HL-60/S4 (cell line): Measurements from ENCODE around the gene SLC25A39.

Experiments used
- in situ Hi-C: fragments of 300-500 bp; cut with MboI; formaldehyde crosslinking; loops from 2 replicates; pipeline ENCODE4 v1.14.3; 2022; ENCODE audit warnings: low sequenced_read_pairs

The SLC25A39 gene

DNA sequence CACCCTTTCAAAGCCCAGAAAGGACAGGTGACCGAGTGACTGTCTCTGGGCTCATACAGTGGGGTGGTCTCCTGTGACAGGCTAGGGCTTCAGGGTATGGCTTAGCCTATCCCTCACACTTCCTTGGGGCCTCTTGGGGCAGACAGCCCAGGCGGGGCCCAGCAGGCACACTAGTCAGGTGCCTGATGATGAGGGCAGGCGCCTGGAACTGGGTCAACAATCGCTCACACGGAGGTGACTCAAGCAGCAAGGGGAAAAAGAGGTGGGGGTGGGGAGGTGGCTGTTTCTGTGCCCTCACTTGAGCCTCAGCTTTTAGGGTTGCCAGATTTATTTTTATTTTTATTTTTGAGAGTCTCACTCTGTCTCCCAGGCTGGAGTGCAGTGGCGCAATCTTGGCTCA, 14.1 kb upstream of the SLC25A39 start:
- in situ Hi-C loops, result loop anchor here (25.0 kb wide), 1 partner anchor 126 kb away; the partner anchor contains the start of gene UBTF

DNA sequence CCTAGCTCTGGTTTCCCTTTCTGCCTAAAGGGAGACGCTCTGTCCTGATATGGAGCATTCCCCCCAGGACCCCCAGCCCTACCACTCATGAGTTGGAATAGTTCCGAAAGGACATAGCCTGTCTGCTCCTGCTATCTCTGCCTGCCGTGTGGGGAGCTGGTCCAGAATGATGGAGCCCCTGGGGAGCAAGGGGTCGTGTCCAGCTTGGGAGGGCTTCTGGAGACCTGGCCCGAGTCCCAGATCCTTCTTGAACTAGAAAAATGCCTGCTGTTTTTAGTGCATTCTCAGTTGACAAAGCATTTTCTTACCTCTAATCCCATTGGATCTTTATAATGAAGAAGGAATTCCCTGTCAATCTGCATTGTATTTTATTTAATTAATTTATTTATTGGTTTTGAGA, 11.3 kb upstream of the SLC25A39 start:
- in situ Hi-C loops, result loop anchor here (25.0 kb wide), 1 partner anchor 124 kb away; the partner anchor contains the start of gene UBTF

DNA sequence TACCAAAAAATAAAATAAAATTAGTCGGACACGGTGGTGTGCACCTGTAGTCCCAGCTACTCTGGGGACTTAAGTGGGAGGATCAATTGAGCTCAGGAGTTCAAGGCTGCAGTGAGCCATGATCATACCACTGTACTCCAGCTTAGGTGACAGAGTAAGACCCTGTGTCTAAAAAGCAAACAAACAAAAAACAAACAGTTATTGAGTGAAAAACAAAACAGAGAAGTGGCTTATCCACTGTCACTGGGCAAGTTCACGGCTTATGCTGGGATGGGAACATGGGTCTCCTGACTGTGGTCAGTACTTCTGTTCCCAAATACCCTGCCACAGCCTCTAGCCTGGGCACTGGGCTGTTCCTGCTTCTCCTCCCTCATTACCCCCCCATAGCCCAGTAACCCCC, 10.9 kb upstream of the SLC25A39 start:
- in situ Hi-C loops, result loop anchor here (25.0 kb wide), 1 partner anchor 123 kb away; the partner anchor contains the start of gene UBTF

DNA sequence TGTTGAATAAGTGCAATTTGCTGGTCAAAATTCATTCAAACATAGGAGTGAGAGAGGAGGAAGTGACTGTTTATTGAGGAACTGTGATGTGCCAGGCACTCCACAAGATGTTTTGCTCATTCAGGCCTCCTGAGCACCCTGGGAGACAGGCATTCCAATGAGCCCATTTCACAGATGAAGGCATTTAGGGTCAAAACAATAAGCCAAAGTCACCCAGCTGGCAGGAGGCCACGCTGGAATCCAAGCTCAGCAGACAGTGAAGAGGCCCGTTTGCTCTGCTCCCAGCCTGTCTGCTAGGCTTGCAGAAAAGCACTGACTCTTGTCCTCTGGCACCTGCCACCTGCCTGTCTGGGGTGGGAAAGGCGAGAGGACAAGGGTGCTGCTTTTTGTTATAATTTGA, 10.1 kb upstream of the SLC25A39 start:
- in situ Hi-C loops, result loop anchor here (25.0 kb wide), 1 partner anchor 122 kb away; the partner anchor contains the start of gene UBTF

DNA sequence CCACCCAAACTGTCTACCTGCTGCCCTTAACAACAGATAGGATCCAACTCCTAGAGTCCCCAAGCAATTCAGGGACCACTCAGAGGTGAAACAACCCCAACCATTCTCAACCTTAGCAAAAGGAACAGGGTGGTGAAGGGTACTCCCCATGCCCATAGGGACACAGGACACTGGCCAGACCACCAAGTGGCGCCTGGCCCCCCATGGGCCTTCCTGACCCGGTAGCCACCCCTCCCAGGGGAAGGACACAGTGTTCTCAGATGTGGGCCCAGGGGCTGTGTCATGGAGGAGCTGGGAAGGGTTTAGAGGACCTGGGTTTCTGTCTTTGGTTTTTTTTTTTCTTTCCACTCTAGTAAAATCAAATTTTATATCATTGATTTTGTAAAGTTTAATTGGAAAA, 9.7 kb upstream of the SLC25A39 start:
- in situ Hi-C loops, result loop anchor here (25.0 kb wide), 1 partner anchor 122 kb away; the partner anchor contains the start of gene UBTF

DNA sequence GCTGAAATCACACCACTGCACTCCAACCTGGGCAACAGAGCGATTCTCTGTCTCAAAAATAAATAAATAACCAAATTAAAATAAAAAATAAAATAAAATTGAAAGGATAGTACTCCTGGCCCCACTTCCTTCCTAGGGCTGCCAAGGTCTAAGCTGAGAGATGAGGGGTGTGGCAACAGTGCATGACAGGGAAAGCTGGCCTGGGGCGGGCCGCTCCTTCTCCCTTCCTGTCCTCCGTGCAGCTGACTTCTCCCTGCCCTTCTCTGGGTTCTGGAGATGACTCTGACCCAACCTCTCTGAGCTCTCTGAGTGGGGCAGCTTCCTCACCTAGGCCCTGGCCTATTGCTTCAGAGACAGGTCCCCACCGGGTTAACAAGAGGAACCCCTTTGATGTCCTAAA, 8.7 kb upstream of the SLC25A39 start:
- in situ Hi-C loops, result loop anchor here (25.0 kb wide), 1 partner anchor 121 kb away; the partner anchor contains the start of gene UBTF

DNA sequence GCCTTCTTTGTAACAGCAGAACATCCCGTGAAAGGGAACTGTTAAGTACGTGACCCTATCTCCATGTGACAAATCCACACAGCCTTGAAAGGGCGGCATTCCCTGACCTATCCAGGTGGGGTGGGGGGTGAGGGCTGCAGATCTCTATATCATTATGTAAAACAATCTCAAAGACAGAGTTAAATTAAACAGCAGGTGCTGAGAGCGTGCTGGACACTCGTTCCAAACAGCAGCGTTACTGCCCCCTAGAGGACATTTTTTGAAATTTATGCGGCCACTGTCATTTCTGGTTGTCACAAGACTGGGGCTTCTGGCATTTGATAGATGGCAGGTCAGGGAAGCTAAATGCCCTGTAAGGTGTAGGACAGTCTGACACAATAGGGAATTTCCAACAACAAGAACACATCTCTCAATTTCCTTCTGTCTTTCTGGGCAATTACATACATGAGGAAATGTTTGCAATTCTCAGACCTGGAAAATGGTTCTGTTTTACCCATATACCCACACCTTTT, 6.7 kb upstream of the SLC25A39 start:
- in situ Hi-C loops, result loop anchor here (25.0 kb wide), 1 partner anchor 119 kb away; the partner anchor contains the start of gene UBTF

DNA sequence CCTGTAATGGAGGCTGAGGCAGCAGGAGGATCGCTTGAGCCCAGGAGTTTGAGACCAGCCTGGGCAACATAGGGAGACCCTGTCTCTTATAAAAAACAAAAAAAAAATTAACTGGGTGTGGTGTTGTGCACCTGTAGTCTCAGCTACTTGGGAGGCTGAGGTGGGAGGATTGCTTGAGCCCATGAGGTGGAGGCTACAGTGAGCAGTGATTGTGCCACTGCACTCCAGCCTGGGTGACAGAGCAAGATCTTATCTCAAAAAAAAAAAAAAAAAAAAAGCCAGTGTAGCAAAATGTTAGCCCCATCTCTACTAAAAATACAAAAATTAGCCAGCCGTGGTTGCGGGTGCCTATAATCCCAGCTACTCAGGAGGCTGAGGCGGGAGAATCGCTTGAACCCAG, 5.6 kb upstream of the SLC25A39 start:
- in situ Hi-C loops, result loop anchor here (25.0 kb wide), 1 partner anchor 118 kb away; the partner anchor contains the start of gene UBTF

DNA sequence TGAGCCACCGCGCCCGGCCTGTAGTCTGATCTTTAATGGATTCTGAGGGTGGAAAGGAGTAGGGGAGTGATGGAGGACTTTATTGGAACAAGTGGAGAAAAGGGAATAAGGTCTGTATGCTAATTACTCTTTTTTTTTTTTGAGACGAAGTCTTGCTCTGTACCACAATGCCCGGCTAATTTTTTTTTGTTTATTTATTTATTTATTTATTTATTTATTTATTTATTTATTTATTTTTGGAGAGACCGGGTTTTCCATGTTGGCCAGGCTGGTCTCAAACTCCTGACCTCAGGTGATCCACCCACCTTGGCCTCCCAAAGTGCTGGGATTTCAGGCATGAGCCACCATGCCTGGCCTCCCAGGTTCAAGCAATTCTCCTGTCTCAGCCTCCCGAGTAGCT, 4.9 kb upstream of the SLC25A39 start:
- in situ Hi-C loops, result loop anchor here (25.0 kb wide), 1 partner anchor 117 kb away; the partner anchor contains the start of gene UBTF

DNA sequence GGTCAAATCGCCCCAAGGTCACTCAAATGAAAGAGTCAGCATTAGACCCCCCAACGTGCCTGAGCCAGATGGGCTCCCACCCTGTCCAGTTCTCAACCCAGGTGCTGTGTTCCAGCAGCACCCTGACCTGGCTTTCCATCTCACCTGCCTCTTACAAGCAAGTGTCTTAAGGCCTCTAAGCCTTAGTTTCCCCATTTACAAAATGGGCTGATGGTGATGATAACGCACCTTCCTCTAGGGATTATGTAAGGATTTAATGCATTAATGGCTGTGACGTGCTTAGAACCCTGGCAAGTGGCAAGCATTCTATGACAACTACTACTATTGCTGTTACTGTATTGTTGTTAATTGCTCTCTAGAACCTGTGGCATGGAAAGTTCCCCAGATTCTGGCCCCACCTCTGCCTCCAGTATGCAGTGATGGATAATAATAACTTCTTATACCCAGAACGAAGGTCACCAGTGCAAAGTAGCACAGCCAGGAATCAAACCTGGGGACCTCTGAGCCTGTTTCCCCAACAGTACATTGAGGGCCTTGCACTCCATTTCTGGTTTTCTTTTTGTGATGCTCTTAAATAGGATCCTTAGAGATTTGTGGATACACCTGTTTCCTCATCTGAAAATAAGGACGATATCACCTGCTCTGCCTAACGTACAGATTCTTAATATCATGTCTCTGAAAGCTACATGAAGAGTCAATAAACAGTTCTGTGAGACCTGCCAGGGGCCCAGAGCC, 3.3 kb upstream of the SLC25A39 start:
- in situ Hi-C loops, result loop anchor here (25.0 kb wide), 1 partner anchor 116 kb away; the partner anchor contains the start of gene UBTF

DNA sequence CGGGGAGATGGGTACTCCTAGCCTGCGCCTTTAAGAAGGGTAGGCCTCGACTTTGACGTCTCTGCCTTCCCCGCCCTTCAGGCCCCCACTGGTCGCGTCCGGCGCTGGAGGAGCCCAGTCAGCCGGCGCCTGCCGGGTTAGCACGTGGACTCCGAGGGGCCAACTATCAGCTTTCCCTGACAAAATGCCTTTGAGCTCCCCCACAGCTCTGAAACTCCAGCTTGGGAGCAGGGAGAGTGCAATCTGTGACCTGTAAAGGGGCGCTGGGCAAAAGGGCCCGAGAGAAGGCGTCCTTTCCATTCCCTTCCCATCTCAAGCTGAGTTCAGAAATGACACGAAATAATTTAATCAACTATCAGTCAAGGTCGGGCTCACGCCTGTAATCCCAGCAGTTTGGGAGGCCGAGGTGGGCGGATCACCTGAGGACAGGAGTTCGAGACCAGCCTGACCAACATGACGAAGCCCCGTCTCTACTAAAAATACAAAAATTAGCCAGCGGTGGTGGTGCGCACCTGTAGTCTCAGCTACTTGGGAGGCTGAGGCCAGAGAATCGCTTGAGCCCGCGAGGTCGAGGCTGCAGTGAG, 2.3 kb upstream of the SLC25A39 start:
- in situ Hi-C loops, result loop anchor here (25.0 kb wide), 1 partner anchor 115 kb away; the partner anchor contains the start of gene UBTF

DNA sequence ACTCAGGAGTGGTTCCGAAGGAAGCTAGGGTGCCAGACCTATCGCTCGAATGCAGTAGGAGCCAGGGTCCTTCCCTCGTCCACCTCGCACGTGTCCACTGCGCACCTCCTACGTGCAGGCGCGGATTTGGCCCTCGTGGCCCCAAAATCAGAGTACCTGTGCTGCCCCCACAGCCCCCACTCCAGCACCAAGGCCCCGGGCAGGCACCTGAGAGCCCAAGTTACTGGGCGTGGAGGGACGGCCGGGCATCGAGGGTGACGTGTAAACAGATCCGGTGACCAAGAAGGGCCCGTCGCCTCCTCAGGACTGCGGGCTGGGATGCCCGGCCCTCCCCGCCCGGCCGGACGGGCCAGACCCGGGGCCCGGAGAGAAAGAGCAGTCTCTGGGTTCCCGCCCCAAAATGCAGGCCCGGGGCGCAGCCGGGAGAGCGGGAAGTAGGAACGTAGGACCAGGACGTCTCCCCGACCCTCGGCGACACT, 492 bp downstream of the SLC25A39 start:
- in situ Hi-C loops, result no loop called here

DNA sequence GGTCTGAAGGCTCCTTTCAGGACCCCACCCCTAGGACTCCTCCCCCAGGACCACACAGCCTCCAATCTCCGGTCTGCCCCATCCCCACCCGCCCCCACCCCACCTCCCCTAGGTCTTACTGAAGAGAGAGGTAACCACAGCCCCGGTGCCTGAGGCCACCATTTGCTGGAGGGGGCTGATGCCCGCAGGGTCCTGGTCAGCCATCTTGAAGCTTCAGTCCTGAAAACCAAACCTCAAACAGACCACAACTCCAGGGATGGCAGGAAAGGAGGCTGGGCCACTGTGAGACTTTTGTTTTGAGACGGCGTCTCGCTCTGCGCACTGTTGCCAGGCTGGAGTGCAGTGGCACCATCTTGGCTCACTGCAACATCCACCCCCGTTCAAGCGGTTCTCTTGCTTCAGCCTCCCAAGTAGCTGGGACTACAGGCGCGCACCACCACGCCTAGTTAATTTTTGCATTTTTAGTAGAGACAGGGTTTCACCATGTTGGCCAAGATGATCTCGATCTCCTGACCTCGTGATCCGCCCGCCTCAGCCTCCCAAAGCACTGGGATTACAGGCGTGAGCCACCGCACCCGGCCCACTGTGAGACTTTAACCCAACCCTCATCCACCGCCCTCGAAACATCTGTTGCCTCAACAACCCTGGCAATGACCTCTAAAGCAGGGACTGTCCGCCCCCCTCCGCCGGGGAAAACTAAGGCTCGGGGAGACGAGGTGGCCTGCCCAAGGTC, 1.1 kb downstream of the SLC25A39 start:
- in situ Hi-C loops, result no loop called here

DNA sequence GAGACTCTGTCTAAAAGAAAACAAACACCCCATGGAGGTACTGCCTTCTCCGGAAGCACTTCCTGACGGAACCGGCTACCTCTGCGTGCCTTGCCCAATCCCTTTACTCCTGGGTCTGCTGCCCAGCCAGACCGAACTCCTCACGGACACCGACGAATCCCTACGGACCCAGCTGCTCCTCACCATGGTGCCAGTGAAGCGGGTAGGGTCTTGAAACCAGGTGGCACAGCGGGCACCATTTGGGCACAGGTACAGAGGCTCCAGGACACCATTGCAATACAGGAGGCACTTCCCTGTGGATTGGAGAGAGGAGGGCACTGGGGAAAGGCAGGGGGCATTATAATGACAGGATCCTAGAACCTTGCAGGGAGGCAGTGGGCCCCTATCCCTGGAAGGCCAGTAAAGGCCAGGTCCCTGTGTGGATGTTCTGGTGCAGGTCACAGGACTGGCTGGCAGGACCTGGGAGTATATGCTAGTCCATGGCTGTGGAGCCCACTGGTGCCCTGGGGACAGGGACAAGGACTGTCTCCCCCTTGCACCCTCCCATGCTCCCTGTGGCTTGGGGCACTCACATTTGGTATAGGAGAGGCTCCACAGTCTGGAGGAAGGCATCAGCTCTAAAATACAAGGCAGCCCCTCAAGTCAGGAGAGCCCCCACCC, 2.3 kb downstream of the SLC25A39 start:
- in situ Hi-C loops, result no loop called here

DNA sequence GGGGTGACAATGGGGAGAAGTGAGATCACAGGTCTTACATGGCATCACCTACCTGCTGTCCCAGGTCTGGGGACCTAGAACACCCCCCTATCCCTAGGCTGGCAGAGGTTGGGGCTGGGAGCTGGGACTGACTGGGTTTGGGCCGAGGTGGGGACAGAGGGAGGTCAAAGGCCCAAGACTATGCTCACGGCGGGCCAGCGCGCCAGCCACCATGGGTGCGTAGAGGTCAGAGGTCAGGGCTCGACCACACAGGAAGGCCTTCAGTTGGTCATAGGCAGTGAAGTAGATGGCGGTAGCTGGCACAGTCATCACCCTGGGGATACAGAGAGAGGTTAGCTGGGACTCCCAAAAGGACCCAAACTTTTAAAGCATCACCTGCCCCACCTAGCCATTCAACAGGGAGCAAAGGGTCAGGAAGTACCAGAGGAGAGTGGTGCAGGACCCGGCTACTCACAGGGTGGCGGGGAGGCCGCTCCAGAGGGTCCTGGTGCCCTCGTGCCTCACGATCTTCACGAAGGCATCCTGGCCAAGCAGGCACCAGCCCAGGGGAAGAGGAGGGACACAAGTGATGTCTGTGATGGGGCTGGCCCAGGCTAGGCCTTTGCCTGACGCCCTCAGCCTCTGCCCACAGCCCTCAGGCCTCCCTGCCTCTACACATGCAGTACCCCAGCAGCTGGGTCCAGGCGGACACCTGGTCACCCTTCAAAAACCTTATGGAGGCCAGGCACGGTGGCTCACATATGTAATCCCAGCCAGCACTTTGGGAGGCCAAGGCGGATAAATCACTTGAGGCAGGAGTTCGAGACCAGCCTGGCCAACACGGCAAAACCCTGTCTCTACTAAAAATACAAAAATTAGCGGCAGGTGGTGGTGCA, 3.1 kb downstream of the SLC25A39 start:
- in situ Hi-C loops, result no loop called here

DNA sequence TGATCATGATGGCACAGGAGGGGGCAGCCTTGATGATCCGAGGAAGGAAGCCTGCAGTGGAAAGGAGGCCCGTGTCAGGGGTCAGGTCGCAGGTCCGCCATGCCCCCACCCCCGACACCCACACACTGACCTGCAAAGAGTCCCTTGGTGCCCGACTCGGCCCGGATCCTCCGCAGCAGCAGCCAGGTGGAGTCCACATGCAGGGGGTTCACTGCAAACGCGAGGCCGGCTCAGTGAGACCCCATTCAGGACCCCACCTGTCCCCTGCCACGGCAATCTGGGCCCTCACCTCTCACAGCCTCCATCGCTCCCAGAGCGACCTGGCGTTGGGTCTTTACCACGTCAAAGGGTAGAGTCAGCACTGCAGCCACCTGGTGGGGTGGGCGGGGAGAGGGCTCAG, 4.6 kb downstream of the SLC25A39 start:
- in situ Hi-C loops, result no loop called here

DNA sequence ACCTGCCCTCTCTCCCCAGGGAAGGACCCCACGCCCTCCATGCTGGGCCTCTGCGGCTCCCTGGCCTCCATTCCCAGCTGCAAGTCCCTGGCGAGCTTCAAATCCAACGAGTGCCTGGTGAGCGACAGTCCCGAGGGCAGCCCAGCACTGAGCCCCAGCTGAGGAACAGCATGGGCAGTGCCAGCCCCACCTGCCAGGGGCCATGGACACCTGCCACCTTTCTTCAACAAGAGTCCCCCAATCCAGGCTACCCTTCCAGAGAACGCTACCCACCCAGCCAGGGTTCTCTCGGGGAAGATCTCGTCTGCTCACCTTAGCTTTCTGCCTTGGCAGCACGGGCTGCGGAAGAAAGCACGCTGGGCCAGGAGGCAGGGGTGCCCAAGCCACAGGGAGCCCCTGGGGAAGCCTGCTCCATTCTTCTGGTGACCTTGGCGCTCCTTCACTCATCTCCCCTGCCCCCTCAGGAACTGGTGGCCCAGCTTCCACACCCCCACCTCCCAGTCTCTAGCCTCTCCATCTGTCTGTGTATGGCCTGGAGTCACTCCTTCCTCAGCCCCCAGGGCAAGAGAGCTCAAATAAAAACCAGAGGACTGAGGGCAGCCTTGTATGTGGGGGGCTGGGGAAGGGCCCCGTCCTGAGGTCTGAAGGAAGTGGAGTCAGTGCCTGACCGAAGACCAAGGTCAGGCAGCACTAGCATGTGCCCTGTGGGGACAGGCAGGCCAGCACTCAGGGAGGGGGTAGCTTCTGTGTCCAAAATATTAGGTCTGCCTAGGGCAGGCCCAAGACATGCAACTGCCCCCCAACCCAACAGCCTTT, 6.3 kb downstream of the SLC25A39 start:
- in situ Hi-C loops, result no loop called here

DNA sequence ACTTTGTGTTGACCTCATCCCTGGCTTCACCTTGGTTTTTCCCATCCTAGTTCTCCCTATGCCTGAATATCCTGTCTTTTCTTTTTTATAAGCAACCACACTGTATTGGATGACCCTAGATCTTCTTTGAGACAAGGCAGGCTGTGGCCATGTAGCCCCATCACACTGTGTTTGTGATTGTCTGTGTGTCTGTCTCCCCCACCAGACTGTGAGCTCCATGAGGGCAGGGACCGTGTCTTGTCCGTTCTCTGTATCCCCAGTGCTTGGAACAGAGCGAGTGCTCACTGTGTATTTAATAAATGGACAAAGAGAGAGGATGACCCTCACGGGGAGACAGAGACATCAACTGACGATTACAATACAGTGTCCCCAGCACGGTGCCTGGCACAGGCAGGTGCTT, 7.1 kb downstream of the SLC25A39 start:
- in situ Hi-C loops, result no loop called here
